Measurements from ENCODE around the gene ZNF580.

- TF ChIP-seq GATA2 (IDR thresholded peaks at IDR 0.05; ENCODE audit: low read depth, low read length) (no peak), GATA3 (IDR thresholded peaks at IDR 0.05; ENCODE audit: low read depth, low read length) (no peak)
Measured at GRCh38 chr19:55623130-55623529, 17.7 kb upstream of the ZNF580 start.
